Breast epithelium (tissue), 4 donors: ENCODE measurements around the gene INVS. TPM values are rescaled to one million over a fixed set of nuclear protein-coding genes. Genes with fewer than 3 reads are reported as not detected.

Source experiments
- DNase-seq, 2 donors: peaks; one replicate each; pipeline ENCODE4 v3.0.0-alpha.2; 2019; ENCODE audit warnings: low spot score in 2 of 2
- H3K27ac ChIP-seq, 2 donors: fragments of 200-600 bp; sonication (generic) in 1 of 2; one replicate each; pipeline ENCODE4 v1.5.1; 2016 to 2019; ENCODE audit warnings: mild to moderate bottlenecking in 1 of 2
- H3K27me3 ChIP-seq, 2 donors: fragments of 200-600 bp; sonication (generic) in 1 of 2; one replicate each; pipeline versions ENCODE4 v1.5.1 to v1.6.0; 2017 to 2019; ENCODE audit warnings: control low read depth in 1 of 2, mild to moderate bottlenecking in 1 of 2
- H3K36me3 ChIP-seq: fragments of 200-600 bp; one replicate; pipeline ENCODE4 v1.5.1; 2019
- H3K4me1 ChIP-seq, 2 donors: fragments of 200-600 bp; sonication (generic); one replicate each; pipeline ENCODE4 v1.5.1; 2016 to 2019; ENCODE audit warnings: control low read depth in 1 of 2
- H3K4me3 ChIP-seq, 3 donors: fragments of 200-600 bp; sonication (generic); 1 replicate in 2 of 3; 2 replicates in 1 of 3; pipeline ENCODE4 v1.5.1; 2016 to 2019; ENCODE audit warnings: mild to moderate bottlenecking in 3 of 3, moderate library complexity in 2 of 3
- H3K9me3 ChIP-seq, 2 donors: fragments of 200-600 bp; sonication (generic) in 1 of 2; one replicate each; pipeline ENCODE4 v1.5.1; 2016 to 2019; ENCODE audit warnings: control low read depth in 1 of 2
- CTCF ChIP-seq, 3 donors: fragments of 450-650 bp; IDR thresholded peaks; one replicate each; pipeline ENCODE4 v1.5.1; 2016 to 2017; ENCODE audit warnings: antibody characterized with exemption in 3 of 3, mild to moderate bottlenecking in 3 of 3, moderate library complexity in 3 of 3
- POLR2A ChIP-seq: fragments of 450-650 bp; IDR thresholded peaks from one replicate; pipeline ENCODE4 v1.6.1; 2016; ENCODE audit warnings: antibody characterized with exemption, mild to moderate bottlenecking, moderate library complexity
- POLR2AphosphoS5 ChIP-seq, 3 donors: sonication (generic); formaldehyde crosslinking; IDR thresholded peaks; one replicate each; pipeline ENCODE4 v1.6.1; 2017; ENCODE audit warnings: antibody characterized with exemption in 3 of 3
- intact Hi-C: fragments of 100-400 bp; cut with DNase I; formaldehyde crosslinking; loops from one replicate; pipeline ENCODE4 v1.15.1; 2023; ENCODE audit warnings: low total_unique reads
- total RNA-seq, 3 donors: library from RNA; depleted of rRNA; stranded (reverse); fragments of >200 nt; gene quantifications; one replicate each; pipeline ENCODE4 v1.1.0, GENCODE V29; 2016

Gene INVS
- total RNA-seq, 3 donors from 2014 or later, result 30.7 to 36.0 (median 34.7) TPM

DNA sequence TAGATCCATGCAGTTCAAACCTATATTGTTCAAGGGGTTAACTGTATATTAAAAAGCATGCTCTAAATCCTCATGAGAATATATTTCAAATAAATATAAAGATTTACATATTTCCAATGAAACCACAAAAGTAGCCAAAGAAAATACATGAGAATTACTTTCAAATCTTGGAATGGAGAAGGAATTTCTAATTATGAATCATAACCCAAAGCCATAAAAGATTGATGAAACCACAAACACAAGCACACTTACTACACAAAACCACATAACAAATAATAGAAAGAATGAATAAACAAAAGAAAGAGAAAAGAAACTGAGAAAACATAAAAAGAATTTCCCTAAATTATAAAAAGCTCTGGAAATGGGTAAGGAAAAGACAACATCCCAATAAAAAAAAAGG lies 16.3 kb upstream of the INVS start:
- intact Hi-C loops, result no loop called here
- Histone ChIP-seq H3K4me1 (no peaks in the 10 kb centered on the region), H3K9me3 (no peaks in the 10 kb centered on the region), H3K27me3 (no peaks in the 10 kb centered on the region), H3K27ac (no peak overlapping the region), H3K4me3 (no peak overlapping the region), H3K36me3 (no peaks in the 10 kb centered on the region)
- no peak for DNase-seq
- no peak for TF ChIP-seq CTCF (IDR thresholded peaks at IDR 0.05)
- no peak for TF ChIP-seq POLR2A
- no peak for TF ChIP-seq POLR2AphosphoS5 (IDR thresholded peaks at IDR 0.05)

DNA sequence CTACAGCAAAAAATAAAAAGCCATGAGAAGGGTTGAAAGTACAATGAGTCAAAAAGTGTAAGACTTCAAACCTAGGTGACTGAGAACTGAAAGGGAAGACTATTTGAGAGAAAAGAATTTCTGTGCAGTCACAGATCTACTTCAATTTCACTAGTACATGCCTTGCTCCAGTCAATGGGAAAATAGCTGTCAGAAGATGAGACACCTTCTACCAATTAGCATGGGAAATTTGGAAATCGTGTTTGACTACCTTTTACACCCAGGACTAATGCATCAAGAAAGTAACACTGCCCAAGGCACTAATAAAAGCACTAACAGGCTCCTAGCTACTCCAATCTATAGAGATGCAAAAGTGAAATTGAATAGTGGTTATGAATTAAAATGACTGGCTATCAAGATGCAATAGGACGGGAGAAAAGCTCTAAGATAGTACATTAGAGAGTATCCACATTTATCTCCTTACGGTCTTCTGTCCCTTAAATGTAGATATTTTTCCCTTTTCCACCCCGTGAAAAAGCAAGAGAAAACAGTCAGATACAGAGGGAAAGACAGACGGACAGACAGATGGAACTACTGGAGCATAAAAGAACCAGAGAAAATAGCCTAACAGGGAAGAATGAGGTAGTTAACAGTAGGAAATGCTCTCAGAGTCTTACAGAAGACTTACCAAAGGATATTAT lies 15.5 kb upstream of the INVS start:
- Histone ChIP-seq H3K27ac (no peak overlapping the region), H3K4me1 (no peaks in the 10 kb centered on the region), H3K4me3 (no peak overlapping the region), H3K9me3 (no peaks in the 10 kb centered on the region), H3K27me3 (no peaks in the 10 kb centered on the region), H3K36me3 (no peaks in the 10 kb centered on the region)
- intact Hi-C loops, result no loop called here
- DNase-seq, result no peak
- TF ChIP-seq POLR2A (no peak), POLR2AphosphoS5 (IDR thresholded peaks at IDR 0.05) (no peak), CTCF (IDR thresholded peaks at IDR 0.05) (no peak)

DNA sequence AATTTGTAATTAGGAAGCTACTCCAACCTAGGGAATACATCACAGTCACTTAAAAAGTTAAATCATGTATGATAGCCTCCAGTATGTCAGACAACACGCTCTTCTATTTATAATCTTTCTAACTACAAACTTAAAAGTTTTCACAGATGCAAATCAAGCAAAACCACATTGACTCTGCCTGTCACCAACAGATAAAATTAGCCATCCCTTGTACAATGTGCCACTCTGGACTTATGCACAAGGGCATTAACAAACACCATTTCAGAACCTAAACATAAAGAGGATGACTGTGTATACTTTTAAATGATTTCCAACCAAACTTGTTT lies 15.0 kb upstream of the INVS start:
- TF ChIP-seq POLR2AphosphoS5 (IDR thresholded peaks at IDR 0.05), result no peak
- TF ChIP-seq CTCF (IDR thresholded peaks at IDR 0.05), result no peak
- TF ChIP-seq POLR2A, result no peak
- intact Hi-C loops, result no loop called here
- no peak for DNase-seq

GRCh38 chr9:100084734-100085133 lies 14.3 kb upstream of the INVS start:
- Histone ChIP-seq H3K36me3 (no peaks in the 10 kb centered on the region), H3K9me3 (no peaks in the 10 kb centered on the region), H3K4me3 (no peak overlapping the region), H3K4me1 (no peaks in the 10 kb centered on the region), H3K27me3 (no peaks in the 10 kb centered on the region), H3K27ac (no peak overlapping the region)
- DNase-seq, result no peak
- TF ChIP-seq POLR2A (no peak), POLR2AphosphoS5 (IDR thresholded peaks at IDR 0.05) (no peak), CTCF (IDR thresholded peaks at IDR 0.05) (no peak)
- intact Hi-C loops, result no loop called here

More for the DNA sequence above, 15.0 kb upstream of the INVS start:
- no peak overlapping the region for H3K27ac ChIP-seq
- no peaks in the 10 kb centered on the region for H3K9me3 ChIP-seq
- no peak overlapping the region for H3K4me3 ChIP-seq
- no peaks in the 10 kb centered on the region for H3K36me3 ChIP-seq
- no peaks in the 10 kb centered on the region for H3K4me1 ChIP-seq
- H3K27me3 ChIP-seq, result no peaks in the 10 kb centered on the region

DNA sequence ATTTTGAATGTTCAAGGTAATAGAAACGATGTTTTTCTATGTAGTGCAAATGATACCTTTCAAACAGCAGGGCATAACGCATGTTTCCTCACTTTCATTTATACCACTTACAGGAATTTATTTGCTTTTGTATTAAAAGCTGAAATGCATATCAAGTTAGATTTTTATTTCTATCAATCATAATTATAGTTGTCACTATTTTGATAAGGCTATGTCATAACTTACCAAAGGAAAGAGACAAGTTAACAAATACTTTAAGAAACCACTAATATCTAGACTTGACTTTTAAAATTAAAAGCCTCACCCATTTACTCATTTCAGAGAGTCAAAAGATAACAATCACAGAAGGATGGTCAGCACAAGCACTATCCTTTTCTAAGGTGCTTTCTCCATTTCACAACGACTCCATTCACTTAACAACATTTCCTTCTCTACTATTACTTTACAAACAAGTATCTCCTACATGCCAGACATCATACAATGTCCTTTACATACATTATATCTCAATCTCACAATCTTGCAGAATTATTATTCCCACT lies 12.9 kb upstream of the INVS start:
- Histone ChIP-seq H3K27ac (no peak overlapping the region), H3K4me3 (no peak overlapping the region), H3K9me3 (no peaks in the 10 kb centered on the region), H3K27me3 (no peaks in the 10 kb centered on the region), H3K36me3 (no peaks in the 10 kb centered on the region), H3K4me1 (no peaks in the 10 kb centered on the region)
- intact Hi-C loops, result no loop called here
- no peak for DNase-seq
- TF ChIP-seq POLR2AphosphoS5 (IDR thresholded peaks at IDR 0.05) (no peak), POLR2A (no peak), CTCF (IDR thresholded peaks at IDR 0.05) (no peak)
